Upper lobe of right lung (tissue), 1 donor: ENCODE measurements around the gene CAPN12. TPM values are rescaled to one million over a fixed set of nuclear protein-coding genes. Genes with fewer than 3 reads are reported as not detected.

Source experiments
- ATAC-seq: fragments of 200-7000 bp; cut with Tn5 transposase; one replicate; pipeline ENCODE4 v1.9.1; 2020; ENCODE audit warnings: mild to moderate bottlenecking, moderate library complexity
- DNase-seq: peaks from one replicate; pipeline ENCODE4 v3.0.0-alpha.2; 2020
- H3K27ac ChIP-seq: fragments of 200-600 bp; one replicate; pipeline ENCODE4 v1.8.0; 2022
- H3K27me3 ChIP-seq: fragments of 200-600 bp; one replicate; pipeline ENCODE4 v1.8.0; 2022; ENCODE audit warnings: mild to moderate bottlenecking
- H3K36me3 ChIP-seq: fragments of 200-600 bp; one replicate; pipeline ENCODE4 v1.8.0; 2022
- H3K4me1 ChIP-seq: fragments of 200-600 bp; one replicate; pipeline ENCODE4 v1.8.0; 2022
- H3K4me3 ChIP-seq: fragments of 200-600 bp; one replicate; pipeline ENCODE4 v1.8.0; 2022; ENCODE audit warnings: mild to moderate bottlenecking
- H3K9me3 ChIP-seq: fragments of 200-600 bp; one replicate; pipeline ENCODE4 v1.8.0; 2022
- CTCF ChIP-seq: fragments of 200-600 bp; IDR thresholded peaks from one replicate; pipeline ENCODE4 v1.8.0; 2022; ENCODE audit warnings: antibody characterized with exemption
- intact Hi-C: fragments of 100-400 bp; cut with DNase I; formaldehyde crosslinking; loops from one replicate; pipeline ENCODE4 v1.11.0; 2022
- total RNA-seq: library from RNA; stranded (reverse); fragmentation: NEBNext Ultra II Directional; extraction: Animal tissue kit (Norgen Biotek cat#: 25700); gene quantifications from one replicate; pipeline ENCODE4 v1.2.1, GENCODE V29; 2021
- donor health status: DM: no; HTN: yes; CAD: no; lungs with severe emphysema.

Gene CAPN12
- total RNA-seq, 1 donor from 2014 or later = 14.4 TPM

GRCh38 chr19:38684862-38685665 is 59.2 kb downstream of the CAPN12 start:
- intact Hi-C loops = no loop called here
- no peak for TF ChIP-seq CTCF
- Histone ChIP-seq H3K27me3 (no peaks in the 10 kb centered on the region), H3K4me1 (peaks cover 87% of the 10 kb centered on the region), H3K27ac (peak overlapping the region; percentile 80), H3K4me3 (no peak overlapping the region), H3K36me3 (no peaks in the 10 kb centered on the region), H3K9me3 (no peaks in the 10 kb centered on the region)
- DNase-seq (no peak), ATAC-seq (no peak)

GRCh38 chr19:38684078-38684861 is 60.0 kb downstream of the CAPN12 start:
- no peaks in the 10 kb centered on the region for H3K9me3 ChIP-seq
- no peak overlapping the region for H3K4me3 ChIP-seq
- no peaks in the 10 kb centered on the region for H3K36me3 ChIP-seq
- H3K4me1 ChIP-seq = peaks cover 93% of the 10 kb centered on the region
- DNase-seq (peak; percentile 79), ATAC-seq (peak; percentile 66)
- no peak for TF ChIP-seq CTCF
- intact Hi-C loops = no loop called here
- H3K27ac ChIP-seq = peak overlapping the region; percentile 80
- H3K27me3 ChIP-seq = no peaks in the 10 kb centered on the region

GRCh38 chr19:38683393-38684077 is 60.7 kb downstream of the CAPN12 start:
- Histone ChIP-seq H3K9me3 (no peaks in the 10 kb centered on the region), H3K27me3 (no peaks in the 10 kb centered on the region), H3K27ac (peak overlapping the region; percentile 80), H3K36me3 (no peaks in the 10 kb centered on the region), H3K4me3 (no peak overlapping the region), H3K4me1 (peaks cover 97% of the 10 kb centered on the region)
- DNase-seq (peak; percentile 91), ATAC-seq (peak; percentile 89)
- intact Hi-C loops = no loop called here
- no peak for TF ChIP-seq CTCF

- DNase-seq (no peak), ATAC-seq (peak; percentile 0)
- intact Hi-C loops = no loop called here
- no peak overlapping the region for H3K4me3 ChIP-seq
- H3K9me3 ChIP-seq = no peaks in the 10 kb centered on the region
- H3K4me1 ChIP-seq = peaks cover 97% of the 10 kb centered on the region
- peak overlapping the region; percentile 80 for H3K27ac ChIP-seq
- H3K36me3 ChIP-seq = no peaks in the 10 kb centered on the region
- H3K27me3 ChIP-seq = no peaks in the 10 kb centered on the region
- TF ChIP-seq CTCF = no peak
Observed at GRCh38 chr19:38682872-38683392, 61.3 kb downstream of the CAPN12 start.

GRCh38 chr19:38682195-38682867 is 61.9 kb downstream of the CAPN12 start:
- Histone ChIP-seq H3K9me3 (no peaks in the 10 kb centered on the region), H3K4me3 (no peak overlapping the region), H3K36me3 (peaks cover under 1% of the 10 kb centered on the region), H3K27me3 (no peaks in the 10 kb centered on the region), H3K27ac (peak overlapping the region; percentile 80), H3K4me1 (peaks cover 97% of the 10 kb centered on the region)
- ATAC-seq (no peak), DNase-seq (no peak)
- no peak for TF ChIP-seq CTCF
- intact Hi-C loops = no loop called here
